BE2C (cell line): ENCODE results near the gene BACH2.

Experiments
- DNase-seq: peaks from one replicate; pipeline ENCODE4 v3.0.0-alpha.2; 2020
- H3K27me3 ChIP-seq: fragments of 250-450 bp; sonication (Bioruptor Pico); 2 replicates; pipeline ENCODE4 v1.5.1; 2020; ENCODE audit warnings: mild to moderate bottlenecking
- H3K36me3 ChIP-seq: fragments of 250-450 bp; sonication (Bioruptor Pico); 2 replicates; pipeline ENCODE4 v1.5.1; 2020; ENCODE audit warnings: mild to moderate bottlenecking
- H3K4me1 ChIP-seq: fragments of 250-450 bp; sonication (Bioruptor Pico); 2 replicates; pipeline ENCODE4 v1.5.1; 2020
- H3K4me3 ChIP-seq: 2 replicates; pipeline ENCODE4 v1.5.1; 2011; ENCODE audit warnings: low read depth, low read length
- H3K9me3 ChIP-seq: fragments of 250-450 bp; sonication (Bioruptor Pico); 2 replicates; pipeline ENCODE4 v1.5.1; 2020
- TF ChIP-seq, protein P1 (sequence below): IDR thresholded peaks from 2 replicates; pipeline ENCODE4 v1.5.1; 2012; ENCODE audit warnings: mild to moderate bottlenecking, low read depth, low read length

The BACH2 gene

DNA sequence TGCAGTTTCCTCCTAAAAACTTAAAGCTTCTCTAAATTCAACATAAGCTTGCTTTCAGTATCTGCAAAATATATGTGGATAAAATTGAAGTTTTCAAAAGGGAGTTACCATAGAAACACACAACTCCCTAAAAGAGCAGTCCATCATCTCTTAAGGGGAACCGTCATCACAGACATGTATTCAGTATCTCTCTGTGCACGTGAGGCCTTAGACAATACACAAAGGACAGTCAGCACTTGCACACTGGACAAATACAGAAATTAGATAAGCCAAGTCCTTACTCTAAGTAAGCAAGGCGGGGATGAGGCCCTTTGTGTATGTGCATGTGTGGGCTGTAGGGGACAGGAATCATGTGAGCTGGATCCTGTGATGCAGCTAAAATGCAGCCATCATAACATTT lies 136.6 kb downstream of the BACH2 start:
- Histone ChIP-seq H3K4me1 (peaks cover 17% of the 10 kb centered on the region), H3K36me3 (no peaks in the 10 kb centered on the region), H3K9me3 (no peaks in the 10 kb centered on the region), H3K4me3 (no peak overlapping the region), H3K27me3 (no peaks in the 10 kb centered on the region)
- TF ChIP-seq, protein P1, sequence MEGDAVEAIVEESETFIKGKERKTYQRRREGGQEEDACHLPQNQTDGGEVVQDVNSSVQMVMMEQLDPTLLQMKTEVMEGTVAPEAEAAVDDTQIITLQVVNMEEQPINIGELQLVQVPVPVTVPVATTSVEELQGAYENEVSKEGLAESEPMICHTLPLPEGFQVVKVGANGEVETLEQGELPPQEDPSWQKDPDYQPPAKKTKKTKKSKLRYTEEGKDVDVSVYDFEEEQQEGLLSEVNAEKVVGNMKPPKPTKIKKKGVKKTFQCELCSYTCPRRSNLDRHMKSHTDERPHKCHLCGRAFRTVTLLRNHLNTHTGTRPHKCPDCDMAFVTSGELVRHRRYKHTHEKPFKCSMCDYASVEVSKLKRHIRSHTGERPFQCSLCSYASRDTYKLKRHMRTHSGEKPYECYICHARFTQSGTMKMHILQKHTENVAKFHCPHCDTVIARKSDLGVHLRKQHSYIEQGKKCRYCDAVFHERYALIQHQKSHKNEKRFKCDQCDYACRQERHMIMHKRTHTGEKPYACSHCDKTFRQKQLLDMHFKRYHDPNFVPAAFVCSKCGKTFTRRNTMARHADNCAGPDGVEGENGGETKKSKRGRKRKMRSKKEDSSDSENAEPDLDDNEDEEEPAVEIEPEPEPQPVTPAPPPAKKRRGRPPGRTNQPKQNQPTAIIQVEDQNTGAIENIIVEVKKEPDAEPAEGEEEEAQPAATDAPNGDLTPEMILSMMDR = no peak
- DNase-seq = no peak

DNA sequence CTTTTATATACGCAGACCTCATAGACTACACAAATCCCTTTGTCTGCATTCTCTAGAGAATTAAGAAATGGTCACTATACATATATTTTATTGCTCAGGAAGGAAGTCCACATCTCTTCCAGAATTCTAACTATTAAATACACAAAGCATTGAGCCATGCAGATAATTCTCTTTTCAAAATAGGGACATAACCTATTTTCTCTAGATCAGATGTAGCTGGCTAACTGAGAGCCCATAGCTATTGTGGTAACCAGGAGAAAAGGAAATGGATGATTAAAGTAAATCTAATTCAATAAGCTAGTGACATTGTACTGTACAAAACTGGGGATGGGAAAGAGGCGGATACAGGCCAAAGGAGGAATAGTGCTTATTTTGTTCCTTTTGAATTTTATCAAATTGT lies 137.2 kb downstream of the BACH2 start:
- no peaks in the 10 kb centered on the region for H3K9me3 ChIP-seq
- H3K27me3 ChIP-seq = no peaks in the 10 kb centered on the region
- H3K36me3 ChIP-seq = no peaks in the 10 kb centered on the region
- H3K4me1 ChIP-seq = peaks cover 17% of the 10 kb centered on the region
- TF ChIP-seq, protein P1 = no peak
- DNase-seq = no peak
- no peak overlapping the region for H3K4me3 ChIP-seq

DNA sequence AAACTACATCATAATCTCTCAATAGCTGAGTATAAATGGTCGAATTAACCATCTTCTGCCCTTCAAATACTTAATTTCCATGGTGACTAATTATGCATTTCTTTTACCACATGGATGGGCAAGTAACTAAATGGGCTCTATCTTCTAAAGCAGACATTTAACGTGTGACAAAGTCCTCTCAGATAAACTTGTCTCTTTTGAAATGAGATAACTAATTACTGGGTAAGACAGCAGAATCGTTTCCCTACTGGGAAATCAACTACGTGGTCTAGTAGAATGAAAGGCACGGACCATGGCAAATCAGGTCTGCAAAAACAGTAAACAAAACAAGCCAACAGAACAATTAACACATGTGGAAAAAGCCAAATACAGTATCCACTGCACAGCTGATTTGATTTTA lies 137.7 kb downstream of the BACH2 start:
- Histone ChIP-seq H3K4me1 (peaks cover 17% of the 10 kb centered on the region), H3K27me3 (no peaks in the 10 kb centered on the region), H3K36me3 (no peaks in the 10 kb centered on the region), H3K4me3 (no peak overlapping the region), H3K9me3 (no peaks in the 10 kb centered on the region)
- TF ChIP-seq, protein P1 = no peak
- DNase-seq = no peak

DNA sequence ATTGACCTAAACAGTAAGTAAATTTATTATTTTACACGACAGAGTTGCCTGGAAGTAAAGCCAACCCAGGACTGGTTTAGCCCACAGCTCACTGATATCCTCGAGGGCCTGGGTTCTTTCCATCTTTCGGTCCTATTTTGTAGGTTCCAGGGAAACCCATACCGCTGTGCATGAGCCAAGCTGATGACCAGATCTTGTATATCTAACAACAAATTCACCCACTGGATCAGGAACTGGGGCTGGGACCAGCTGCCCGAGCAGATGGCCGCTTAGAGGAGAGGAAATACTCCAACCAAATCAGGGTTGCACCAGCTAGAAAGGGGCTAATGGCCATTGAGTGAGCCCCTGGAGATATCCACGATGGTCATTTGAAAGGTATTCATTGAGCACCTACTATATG lies 139.2 kb downstream of the BACH2 start:
- Histone ChIP-seq H3K4me1 (peaks cover 17% of the 10 kb centered on the region), H3K27me3 (no peaks in the 10 kb centered on the region), H3K9me3 (no peaks in the 10 kb centered on the region), H3K36me3 (no peaks in the 10 kb centered on the region), H3K4me3 (no peak overlapping the region)
- DNase-seq = no peak
- TF ChIP-seq, protein P1 = no peak

DNA sequence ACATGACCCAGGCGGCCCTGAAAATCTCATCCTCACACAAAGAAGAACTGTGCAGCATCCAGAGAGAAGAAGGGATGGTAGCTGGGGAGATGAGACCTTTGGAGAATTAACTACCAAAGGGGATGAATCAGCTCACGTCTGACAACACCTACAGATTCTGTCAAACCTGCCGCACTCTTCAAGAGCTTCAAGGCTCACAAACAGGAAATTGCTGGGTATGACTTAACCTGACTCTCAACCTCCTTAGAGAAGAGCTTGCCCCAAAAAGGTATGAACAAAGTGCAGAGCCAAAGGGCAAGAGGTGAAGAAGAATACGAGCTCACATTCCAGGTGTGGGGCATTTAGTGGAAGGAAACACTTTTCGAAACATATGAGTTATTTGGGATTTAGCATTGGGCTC lies 139.8 kb downstream of the BACH2 start:
- H3K36me3 ChIP-seq = no peaks in the 10 kb centered on the region
- no peaks in the 10 kb centered on the region for H3K27me3 ChIP-seq
- H3K4me3 ChIP-seq = no peak overlapping the region
- DNase-seq = no peak
- H3K9me3 ChIP-seq = no peaks in the 10 kb centered on the region
- peaks cover 17% of the 10 kb centered on the region for H3K4me1 ChIP-seq
- TF ChIP-seq, protein P1 = no peak

DNA sequence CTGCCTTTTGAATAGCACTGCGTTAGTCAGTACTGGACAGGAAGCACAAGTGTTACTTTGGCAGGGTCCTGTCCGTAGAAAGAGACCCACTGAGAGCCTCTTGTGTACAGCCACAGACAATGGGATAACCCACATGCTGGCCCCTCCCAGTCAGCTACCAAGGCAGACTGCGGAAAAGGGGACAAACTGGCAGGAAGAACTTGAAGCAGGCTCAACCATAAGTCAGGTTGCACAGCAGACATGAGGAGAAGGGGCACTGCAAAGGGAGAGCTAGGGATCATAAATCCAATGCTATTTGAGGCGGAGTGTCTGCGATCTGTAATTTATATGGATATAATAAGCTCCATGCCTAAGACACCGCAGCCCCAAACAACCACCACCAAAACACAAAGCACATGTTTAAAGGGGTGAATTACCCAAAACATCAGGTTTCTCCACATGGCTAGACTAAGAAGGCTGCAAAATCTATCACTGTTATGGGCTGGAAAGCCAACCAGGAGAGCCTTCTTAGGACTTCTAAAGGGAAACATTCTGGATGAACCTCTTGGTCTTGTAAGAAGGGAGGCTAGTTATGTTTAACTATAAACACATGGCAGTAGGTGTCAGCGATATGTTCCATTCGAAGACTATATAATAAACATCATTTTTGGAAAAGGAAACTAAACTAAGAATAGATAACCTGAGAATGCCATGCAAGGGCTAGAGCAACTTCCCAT lies 141.7 kb downstream of the BACH2 start:
- H3K4me3 ChIP-seq = no peak overlapping the region
- H3K36me3 ChIP-seq = no peaks in the 10 kb centered on the region
- DNase-seq = no peak
- TF ChIP-seq, protein P1 = no peak
- peaks cover 15% of the 10 kb centered on the region for H3K4me1 ChIP-seq
- H3K9me3 ChIP-seq = no peaks in the 10 kb centered on the region
- H3K27me3 ChIP-seq = no peaks in the 10 kb centered on the region
